Hepatocyte (in vitro differentiated cells): ENCODE measurements around the gene STAT2.

Experiments
- EZH2 ChIP-seq: fragments of 200-600 bp; sonication (generic); IDR thresholded peaks from 2 replicates; pipeline ENCODE4 v1.6.1; 2016; ENCODE audit warnings: antibody characterized with exemption, mild to moderate bottlenecking, borderline replicate concordance
- TF ChIP-seq, protein P1 (sequence below): fragments of 200-600 bp; sonication (generic); IDR thresholded peaks from 2 replicates; pipeline ENCODE4 v1.5.1; 2016; ENCODE audit warnings: antibody characterized with exemption, mild to moderate bottlenecking; ENCODE audit not compliant: poor library complexity

DNA sequence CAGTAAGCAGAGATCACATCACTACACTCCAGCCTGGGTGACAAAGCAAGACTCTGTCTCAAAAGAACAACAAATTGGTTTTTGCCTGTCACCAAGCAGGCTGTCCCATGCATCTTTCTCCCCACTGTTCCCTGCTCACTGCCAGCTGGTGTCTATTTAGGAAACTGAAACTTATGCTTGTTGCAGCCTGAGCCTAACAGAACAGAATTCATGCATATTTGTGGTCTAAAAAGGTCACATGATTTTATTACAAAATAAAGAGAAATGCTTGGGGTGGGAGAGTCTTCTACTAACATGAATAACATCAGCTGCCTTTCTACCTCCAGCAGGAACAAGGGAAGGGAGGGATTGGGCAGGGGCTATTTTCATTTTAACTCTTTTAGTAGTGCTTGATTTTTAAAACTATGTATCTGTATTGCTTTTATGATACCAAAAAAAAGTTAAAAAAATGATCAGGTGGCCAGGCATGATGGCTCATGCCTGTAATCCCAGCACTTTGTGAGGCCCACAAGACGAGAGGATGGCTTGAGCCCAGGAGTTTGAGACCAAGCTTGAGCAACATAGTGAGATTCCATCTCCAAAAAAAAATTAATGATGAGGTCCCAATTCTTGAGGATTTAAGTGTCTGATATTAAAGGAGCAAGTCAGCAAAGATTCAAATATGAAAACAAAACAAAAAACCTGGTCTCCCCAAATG lies 923 bp downstream of the STAT2 start:
- TF ChIP-seq, protein P1, sequence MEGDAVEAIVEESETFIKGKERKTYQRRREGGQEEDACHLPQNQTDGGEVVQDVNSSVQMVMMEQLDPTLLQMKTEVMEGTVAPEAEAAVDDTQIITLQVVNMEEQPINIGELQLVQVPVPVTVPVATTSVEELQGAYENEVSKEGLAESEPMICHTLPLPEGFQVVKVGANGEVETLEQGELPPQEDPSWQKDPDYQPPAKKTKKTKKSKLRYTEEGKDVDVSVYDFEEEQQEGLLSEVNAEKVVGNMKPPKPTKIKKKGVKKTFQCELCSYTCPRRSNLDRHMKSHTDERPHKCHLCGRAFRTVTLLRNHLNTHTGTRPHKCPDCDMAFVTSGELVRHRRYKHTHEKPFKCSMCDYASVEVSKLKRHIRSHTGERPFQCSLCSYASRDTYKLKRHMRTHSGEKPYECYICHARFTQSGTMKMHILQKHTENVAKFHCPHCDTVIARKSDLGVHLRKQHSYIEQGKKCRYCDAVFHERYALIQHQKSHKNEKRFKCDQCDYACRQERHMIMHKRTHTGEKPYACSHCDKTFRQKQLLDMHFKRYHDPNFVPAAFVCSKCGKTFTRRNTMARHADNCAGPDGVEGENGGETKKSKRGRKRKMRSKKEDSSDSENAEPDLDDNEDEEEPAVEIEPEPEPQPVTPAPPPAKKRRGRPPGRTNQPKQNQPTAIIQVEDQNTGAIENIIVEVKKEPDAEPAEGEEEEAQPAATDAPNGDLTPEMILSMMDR, result no peak
- TF ChIP-seq EZH2, result no peak
